ENCODE measurements around the gene CHD6.
A peak's percentile ranks its signal among the peaks of the same experiment; 100 is the strongest.

CHD6 gene

DNA sequence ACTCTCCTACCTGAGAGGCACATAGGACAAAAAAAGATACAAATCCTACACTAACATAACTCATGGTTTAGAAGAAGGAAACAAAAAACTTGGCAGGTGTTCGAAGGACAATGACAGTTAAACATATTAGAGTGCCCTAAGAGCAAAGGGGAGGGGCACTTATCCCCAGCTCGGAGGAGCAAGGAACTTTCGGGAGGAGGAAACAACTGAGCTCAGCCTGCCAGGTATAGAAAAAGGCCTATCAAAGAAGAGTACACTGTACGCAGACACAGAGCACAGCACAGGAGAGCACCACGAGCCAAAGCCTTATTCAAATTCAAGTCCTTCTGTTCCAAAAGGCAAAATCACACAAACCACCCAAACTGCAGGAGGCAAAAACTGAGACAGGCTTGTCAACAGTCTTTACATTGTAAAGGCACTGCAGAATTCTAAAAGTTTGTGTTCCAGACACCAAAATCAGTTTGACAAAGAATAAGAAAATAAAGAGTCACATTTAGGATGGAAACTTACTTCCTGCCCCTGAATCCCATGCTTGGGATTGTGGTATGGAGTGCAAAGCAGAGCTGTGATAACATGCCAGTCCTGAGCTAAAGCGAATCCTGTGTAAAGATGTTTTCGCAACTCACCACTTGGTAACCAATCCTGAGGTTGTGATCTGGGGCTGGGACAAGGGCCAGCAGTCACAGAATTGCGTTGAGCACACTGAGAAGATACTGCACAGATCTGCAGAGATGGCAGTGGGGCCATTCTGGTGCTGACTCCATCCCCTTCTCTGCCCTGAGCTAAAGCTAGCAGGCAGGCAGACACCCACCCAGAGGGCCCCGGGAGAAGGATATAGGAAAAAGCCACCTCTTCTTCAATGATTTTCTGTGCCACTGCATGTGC is 108.6 kb downstream of the CHD6 start:
- H3K4me3 ChIP-seq (ENCODE audit: low read length), result no peak overlapping the region
- DNase-seq (ENCODE audit: low read depth), result peak; percentile 75
- TF ChIP-seq, protein P1, sequence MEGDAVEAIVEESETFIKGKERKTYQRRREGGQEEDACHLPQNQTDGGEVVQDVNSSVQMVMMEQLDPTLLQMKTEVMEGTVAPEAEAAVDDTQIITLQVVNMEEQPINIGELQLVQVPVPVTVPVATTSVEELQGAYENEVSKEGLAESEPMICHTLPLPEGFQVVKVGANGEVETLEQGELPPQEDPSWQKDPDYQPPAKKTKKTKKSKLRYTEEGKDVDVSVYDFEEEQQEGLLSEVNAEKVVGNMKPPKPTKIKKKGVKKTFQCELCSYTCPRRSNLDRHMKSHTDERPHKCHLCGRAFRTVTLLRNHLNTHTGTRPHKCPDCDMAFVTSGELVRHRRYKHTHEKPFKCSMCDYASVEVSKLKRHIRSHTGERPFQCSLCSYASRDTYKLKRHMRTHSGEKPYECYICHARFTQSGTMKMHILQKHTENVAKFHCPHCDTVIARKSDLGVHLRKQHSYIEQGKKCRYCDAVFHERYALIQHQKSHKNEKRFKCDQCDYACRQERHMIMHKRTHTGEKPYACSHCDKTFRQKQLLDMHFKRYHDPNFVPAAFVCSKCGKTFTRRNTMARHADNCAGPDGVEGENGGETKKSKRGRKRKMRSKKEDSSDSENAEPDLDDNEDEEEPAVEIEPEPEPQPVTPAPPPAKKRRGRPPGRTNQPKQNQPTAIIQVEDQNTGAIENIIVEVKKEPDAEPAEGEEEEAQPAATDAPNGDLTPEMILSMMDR (conservative IDR thresholded peaks at IDR 0.05; ENCODE audit: low read length), result no peak

DNA sequence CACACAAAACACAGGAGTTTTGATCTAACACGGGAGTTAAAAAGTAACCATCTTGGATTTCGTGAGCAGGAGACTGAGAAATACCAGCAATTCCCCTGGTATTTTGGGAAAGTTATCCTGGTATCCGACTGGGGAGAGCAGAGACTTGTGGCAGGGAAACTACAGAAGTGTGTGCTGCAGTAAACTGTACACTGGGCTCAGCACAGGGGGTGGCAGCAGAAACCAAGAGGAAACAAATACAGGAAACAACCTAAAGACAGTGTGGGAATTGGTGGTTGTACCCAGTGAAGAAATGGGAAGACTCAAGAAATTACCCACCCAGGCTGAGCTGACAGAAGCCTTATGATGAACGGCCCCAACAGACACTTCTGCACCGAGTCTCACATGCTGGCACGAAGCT is 109.8 kb downstream of the CHD6 start:
- DNase-seq (ENCODE audit: low read depth), result no peak
- TF ChIP-seq, protein P1 (conservative IDR thresholded peaks at IDR 0.05; ENCODE audit: low read length), result no peak
- no peak overlapping the region for H3K4me3 ChIP-seq (ENCODE audit: low read length)

DNA sequence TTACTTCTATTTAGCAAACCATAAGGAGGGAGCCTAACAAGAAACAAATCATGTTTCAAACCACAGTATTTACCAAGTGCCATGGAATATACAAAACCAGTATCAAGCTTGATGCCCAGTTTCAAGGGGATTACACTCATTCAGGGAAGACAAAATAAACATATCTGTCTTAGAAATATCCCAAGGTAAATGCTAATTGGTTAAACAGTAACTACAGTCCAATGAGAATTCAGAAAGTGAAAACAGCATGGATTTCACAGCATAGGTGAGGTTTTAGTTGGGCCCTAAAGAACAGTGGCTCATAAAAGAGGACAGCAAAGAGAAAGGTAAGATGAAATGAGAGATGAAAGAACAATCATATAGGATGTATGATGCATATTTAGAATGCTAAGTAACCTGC is 110.3 kb downstream of the CHD6 start:
- DNase-seq (ENCODE audit: low read depth), result no peak
- no peak overlapping the region for H3K4me3 ChIP-seq (ENCODE audit: low read length)
- TF ChIP-seq, protein P1 (conservative IDR thresholded peaks at IDR 0.05; ENCODE audit: low read length), result no peak

DNA sequence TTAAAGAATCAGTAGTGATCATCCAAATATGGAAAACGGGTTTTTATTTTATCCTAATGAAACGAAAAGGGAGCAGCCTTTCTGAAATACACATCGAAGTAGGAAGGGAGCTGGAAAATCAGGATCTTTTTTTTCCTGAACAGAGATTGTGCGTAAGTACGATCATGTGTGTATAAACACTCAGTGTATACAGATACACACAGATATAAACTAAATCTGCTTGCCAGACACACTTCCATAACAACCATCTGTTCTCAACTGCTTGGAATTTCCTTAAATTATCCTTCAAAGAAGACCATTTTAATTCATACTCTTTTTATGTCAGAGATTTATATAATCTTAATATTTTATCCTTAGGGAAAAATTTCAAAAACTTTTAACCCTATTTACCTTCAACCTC is 110.7 kb downstream of the CHD6 start:
- H3K4me3 ChIP-seq (ENCODE audit: low read length), result no peak overlapping the region
- TF ChIP-seq, protein P1 (conservative IDR thresholded peaks at IDR 0.05; ENCODE audit: low read length), result no peak
- no peak for DNase-seq (ENCODE audit: low read depth)

DNA sequence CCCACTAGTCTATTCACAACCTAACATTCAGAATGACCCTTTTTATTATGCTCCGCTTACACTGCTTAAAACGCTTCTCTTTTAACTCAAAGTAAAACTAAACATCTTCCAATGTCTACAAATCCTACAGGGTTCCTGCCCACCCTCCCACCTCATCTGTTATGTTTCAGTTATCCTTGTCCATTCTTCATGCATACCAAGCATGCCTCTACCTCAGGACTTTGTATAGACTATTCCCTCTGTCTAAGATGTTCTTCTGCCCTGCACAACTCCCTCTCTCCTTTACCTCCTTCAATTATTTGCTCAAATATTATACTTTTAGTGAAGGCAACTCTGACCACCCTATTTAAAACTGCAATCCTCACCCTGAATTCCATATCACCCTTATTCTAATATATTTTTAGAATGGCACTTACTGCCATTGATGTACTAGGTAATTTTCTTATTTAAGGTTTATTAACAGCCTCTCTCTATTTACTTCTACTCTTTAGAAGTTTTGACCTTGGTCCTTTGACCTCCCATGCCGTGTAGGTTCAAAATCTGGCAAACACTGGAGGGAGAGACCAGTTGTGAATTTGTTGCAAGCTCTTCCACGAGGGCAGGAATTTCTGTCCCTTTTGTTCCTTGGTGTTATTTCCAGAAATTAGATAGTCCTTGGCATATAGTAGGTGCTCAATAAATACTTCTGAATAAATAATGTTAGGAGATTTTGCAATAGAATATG is 111.8 kb downstream of the CHD6 start:
- TF ChIP-seq, protein P1 (conservative IDR thresholded peaks at IDR 0.05; ENCODE audit: low read length), result no peak
- DNase-seq (ENCODE audit: low read depth), result no peak
- H3K4me3 ChIP-seq (ENCODE audit: low read length), result no peak overlapping the region

DNA sequence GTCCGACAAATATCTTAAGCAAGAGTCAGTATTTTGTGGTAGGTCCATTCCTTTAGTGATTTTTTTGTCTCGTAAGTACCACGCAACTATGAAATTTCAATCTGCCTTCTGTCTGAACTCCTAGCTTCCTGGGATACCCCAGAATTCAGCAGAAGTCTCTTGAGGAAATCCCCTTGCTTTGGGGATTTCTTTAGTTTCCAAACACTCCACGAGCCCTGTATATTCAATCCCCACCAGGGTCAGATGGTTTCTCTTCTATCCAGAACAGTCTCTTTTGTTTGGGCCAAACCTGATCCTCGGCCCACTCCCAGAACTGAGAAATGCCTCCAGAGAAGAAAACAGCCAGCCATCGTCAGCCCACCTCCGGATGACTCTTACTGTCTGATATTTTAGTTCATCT is 113.0 kb downstream of the CHD6 start:
- TF ChIP-seq, protein P1 (conservative IDR thresholded peaks at IDR 0.05; ENCODE audit: low read length), result no peak
- no peak overlapping the region for H3K4me3 ChIP-seq (ENCODE audit: low read length)
- DNase-seq (ENCODE audit: low read depth), result no peak

Data from AG10803 (cell line).